HEK293T (cell line): ENCODE measurements around the gene SYNJ1.

Experiments used
- BHLHE40 ChIP-seq: fragments of 450-650 bp; IDR thresholded peaks from 2 replicates; pipeline ENCODE4 v1.6.1; 2016; ENCODE audit warnings: mild to moderate bottlenecking, moderate library complexity, borderline replicate concordance
- CTBP1 ChIP-seq: fragments of 450-650 bp; IDR thresholded peaks from 2 replicates; pipeline ENCODE4 v1.6.1; 2016; ENCODE audit warnings: borderline replicate concordance
- ELF4 ChIP-seq: fragments of 450-650 bp; IDR thresholded peaks from 2 replicates; pipeline ENCODE4 v1.6.1; 2017; ENCODE audit warnings: antibody characterized with exemption
- FOXK2 ChIP-seq: fragments of 450-650 bp; IDR thresholded peaks from 2 replicates; pipeline ENCODE4 v1.6.1; 2016; ENCODE audit warnings: mild to moderate bottlenecking
- FOXM1 ChIP-seq: fragments of 450-650 bp; IDR thresholded peaks from 2 replicates; pipeline ENCODE4 v1.6.1; 2017; ENCODE audit warnings: mild to moderate bottlenecking, borderline replicate concordance
- L3MBTL2 ChIP-seq: fragments of 450-650 bp; conservative IDR thresholded peaks from 2 replicates; pipeline ENCODE4 v1.6.1; 2016; ENCODE audit warnings: mild to moderate bottlenecking
- NFRKB ChIP-seq: fragments of 450-650 bp; IDR thresholded peaks from 2 replicates; pipeline ENCODE4 v1.6.1; 2016; ENCODE audit warnings: mild to moderate bottlenecking, moderate library complexity
- PKNOX1 ChIP-seq: fragments of 450-650 bp; IDR thresholded peaks from 2 replicates; pipeline ENCODE4 v1.6.1; 2016
- SP1 ChIP-seq: fragments of 450-650 bp; IDR thresholded peaks from 2 replicates; pipeline ENCODE4 v1.6.1; 2017
- SUZ12 ChIP-seq: fragments of 450-650 bp; IDR thresholded peaks from 2 replicates; pipeline ENCODE4 v1.6.1; 2016; ENCODE audit warnings: mild to moderate bottlenecking
- TARDBP ChIP-seq: fragments of 450-650 bp; IDR thresholded peaks from 2 replicates; pipeline ENCODE4 v1.6.1; 2016

GRCh38 chr21:32776743-32777142 lies 48.9 kb upstream of the SYNJ1 start:
- TF ChIP-seq FOXM1 (no peak), L3MBTL2 (no peak), SUZ12 (no peak), SP1 (no peak), CTBP1 (no peak), FOXK2 (no peak), BHLHE40 (no peak), NFRKB (no peak), ELF4 (no peak), TARDBP (no peak), PKNOX1 (no peak)
